GM11168 (cell line): ENCODE data around the gene NENF.

ENCODE experiments used
- in situ Hi-C: fragments of 300-500 bp; cut with MboI; formaldehyde crosslinking; loops from one replicate; pipeline ENCODE4 v1.12.0; 2022; ENCODE audit warnings: low sequenced_read_pairs; ENCODE audit not compliant: unreplicated experiment

Gene NENF

DNA sequence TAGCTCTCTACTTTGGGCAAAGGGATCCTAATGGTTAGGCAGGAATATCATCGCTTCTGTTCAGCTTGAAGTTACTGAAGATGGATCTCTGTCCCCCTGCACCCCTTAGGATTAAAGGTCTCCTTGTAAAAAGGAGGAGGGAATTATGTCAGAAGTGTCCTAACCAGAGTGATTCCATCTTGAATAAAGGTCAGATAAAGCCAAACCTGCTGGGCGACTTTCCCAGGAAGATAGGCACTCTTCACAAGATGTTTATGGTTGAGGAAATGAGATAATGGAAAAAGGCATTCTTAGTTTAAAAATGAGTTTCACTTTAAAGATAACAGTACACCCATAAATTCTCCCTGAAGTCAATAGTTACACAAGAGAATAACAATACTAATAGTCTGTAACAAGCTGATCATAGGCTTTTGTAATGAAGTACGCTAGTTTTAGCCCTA, 1.7 kb upstream of the NENF start:
- in situ Hi-C loops = no loop called here

- in situ Hi-C loops = no loop called here
Measured at GRCh38 chr1:212431644-212432043, 1.1 kb upstream of the NENF start.

DNA sequence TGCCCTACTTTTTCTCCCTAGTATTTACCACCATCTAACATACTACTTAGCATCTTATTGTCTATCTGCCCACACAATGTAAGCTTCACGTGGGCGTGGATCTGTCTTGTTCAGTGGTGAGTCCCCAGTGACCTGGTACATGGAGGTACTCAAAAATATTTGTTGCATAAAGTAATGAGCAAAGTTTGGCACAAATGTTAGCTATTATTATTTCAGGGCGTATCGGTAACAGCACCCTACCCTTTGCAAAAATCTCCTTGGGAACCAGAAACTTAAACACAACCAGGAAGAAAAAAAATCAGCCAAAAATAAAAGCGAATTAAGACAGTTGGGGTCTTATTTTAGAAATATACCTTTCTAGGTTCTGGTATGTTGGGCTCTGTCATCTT, 454 bp upstream of the NENF start:
- in situ Hi-C loops = no loop called here

GRCh38 chr1:212433577-212434462, 1.1 kb downstream of the NENF start:
- in situ Hi-C loops = no loop called here

GRCh38 chr1:212434992-212435391, 2.3 kb downstream of the NENF start:
- in situ Hi-C loops = no loop called here

DNA sequence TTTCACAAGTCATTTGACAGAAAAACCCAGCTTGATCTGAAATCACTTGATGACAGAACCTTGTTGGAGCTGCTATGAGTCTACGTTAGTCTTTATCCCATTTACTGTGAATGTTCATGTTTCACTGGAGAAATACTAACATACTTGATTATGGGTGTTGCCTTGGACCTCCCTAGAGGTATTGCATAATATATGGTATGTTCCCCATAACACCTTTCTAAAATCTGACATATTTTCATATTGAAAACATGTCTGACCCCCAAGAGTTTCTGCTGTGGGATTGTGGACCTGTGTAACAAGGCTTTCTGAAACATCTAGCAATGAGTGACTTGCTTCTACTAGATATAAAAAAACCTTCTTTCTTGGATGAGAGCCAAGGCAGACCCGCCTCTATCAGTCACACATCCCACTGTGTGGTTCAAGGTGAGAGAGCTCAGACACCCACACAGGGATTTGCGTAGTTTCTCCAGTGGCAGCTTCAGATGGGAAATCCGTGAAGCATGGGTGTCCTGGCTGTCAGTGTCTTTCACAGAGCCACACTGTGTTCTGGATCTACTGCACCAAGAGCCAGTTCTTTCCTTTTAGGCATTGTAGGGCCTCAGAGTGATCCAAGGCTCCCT, 4.6 kb downstream of the NENF start:
- in situ Hi-C loops = no loop called here

DNA sequence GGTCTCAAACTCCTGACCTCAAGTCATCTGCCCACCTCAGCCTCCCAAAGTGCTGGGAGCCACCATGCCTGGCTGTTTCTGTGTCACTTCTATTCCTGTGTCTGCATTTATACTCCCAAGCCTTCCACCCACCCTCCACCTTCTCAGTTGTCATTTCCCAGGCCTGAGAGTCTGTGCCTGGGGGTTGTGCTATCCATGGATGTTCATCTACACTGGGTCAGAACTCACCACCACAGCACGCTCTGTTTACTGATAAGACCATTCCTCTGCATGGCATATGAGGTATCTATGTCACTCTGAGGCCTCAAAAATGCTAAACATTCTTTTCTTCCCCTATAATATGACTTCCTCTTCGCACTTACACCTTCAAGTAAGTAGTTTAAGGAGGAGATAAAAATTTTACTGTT, 6.1 kb downstream of the NENF start:
- in situ Hi-C loops = no loop called here

GRCh38 chr1:212440419-212440818, 7.7 kb downstream of the NENF start:
- in situ Hi-C loops = no loop called here

DNA sequence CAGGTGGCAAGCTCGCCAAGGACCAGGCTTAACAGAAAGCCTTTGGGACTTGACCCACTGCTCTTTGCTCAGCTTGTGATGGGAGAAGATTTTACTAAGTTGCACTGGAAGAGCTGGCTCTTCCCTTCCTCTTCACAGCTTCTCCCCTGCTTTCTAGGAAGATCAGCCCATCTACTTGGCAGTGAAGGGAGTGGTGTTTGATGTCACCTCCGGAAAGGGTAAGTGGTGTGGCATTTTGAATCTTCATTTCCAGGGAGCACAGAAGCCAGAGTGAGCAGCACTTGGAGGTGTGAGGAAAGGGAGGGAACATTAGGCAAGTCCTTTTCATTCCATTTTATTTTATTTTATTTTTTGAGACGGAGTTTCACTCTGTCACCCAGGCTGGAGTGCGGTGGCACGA, 9.7 kb downstream of the NENF start:
- in situ Hi-C loops = no loop called here

DNA sequence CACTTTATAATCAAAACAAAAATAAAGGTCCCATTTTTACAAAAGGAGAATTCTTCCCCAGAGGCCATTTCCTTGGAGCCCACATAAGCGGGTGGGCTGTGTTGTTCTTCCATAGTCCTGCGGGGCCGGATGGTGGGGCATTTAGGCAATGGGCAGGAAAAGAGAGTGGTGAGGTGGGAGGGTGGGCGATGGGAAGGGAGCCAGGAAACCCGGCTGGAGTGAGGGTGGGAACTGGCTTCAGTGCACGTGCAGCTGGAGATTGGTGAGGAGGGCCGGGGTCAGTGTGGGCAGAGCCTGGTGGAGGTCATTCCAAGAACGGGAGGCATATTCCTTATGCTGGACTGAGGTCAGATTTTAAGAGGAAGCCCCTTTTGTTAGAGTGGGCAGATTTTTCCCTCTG, 13.6 kb downstream of the NENF start:
- in situ Hi-C loops = no loop called here

DNA sequence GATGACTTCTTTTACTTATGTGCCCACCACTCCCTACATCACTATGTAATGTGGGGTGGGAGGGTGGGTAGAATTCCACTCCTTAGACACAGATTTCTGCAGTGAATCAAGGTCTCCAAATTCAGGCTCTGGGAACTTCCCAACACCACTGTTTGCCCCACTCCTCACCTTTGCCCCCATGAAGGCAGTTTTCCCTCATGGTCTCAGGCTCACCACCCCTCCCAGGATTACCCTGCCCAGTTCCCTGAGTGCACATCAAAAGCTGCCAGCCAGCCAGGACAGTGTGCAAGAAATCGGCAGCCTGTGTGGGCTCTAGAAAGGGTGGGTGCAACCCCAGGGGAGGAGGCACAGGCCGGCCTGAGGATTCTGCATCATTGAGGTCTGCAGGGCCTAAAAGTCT, 14.8 kb downstream of the NENF start:
- in situ Hi-C loops = no loop called here

DNA sequence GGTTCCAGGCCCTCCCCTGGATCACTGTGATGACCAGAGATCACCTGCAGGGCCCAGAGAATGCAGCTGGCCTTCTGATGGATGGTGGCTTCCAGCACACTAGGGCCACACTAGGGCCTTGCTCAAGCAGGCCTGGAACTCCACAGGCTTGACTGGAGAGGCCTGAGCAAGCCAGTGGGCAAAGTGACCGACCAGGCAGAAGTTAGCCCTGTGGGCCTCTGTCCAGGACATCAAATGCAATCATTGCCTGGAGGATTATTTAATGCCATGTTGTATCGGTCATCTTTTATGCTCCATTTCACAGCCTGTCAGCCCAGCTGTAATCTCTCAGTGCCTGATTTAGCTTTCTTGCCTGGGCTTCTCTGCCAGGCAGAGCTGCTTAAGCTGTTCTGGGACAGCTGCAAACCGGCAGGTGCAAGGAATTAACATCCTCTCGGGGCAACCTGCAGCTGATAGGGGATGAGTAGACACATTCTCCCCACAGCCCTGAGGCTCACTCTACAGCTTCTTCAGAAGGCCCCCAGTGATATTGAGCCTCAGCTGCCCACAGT, 17.7 kb downstream of the NENF start:
- in situ Hi-C loops = loop anchor here (10.0 kb wide), 1 partner anchor 386 kb away; no protein-coding TSS in a partner anchor

DNA sequence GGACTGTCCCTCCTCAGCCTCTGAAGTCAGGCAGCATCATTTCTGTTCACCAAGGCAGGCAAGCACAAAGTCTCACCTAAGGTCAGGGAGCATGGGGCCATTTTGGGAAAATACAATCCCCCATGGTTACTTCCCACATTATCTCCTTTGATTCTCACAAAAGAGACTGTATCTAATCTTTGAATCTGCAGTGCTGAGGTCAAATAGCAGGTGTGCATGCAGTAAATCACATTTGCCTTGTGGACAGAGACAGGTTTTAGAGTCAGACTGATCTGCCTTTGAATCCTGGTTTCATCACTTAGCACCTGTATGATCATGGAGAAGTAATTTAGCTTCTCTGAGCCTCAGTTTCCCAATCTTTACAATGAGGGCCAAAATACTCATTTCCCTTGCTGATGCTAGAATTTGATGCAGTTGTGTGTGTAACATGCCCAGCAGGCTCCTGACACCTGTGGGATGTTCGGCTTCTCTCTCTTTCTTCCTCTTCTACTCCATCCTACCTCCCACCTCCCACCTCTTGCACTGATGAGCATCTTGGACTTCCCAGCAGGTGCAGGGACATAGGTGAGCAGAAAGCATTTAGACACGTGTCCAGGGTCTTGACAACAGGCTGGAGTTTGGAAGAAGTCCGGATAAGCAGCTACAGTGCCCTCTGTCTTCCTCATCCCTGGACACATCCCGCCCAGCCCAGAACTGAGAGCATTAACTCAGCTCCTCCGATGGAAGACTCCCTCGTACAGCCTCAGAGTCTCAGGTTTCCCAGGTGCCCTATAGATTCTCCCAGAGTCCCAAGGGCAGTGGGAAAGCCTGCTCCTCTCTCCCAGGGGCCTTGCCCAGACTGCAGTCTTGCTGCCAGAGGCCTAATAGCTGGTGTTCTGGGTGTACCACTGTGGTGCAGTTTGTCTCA, 18.9 kb downstream of the NENF start:
- in situ Hi-C loops = loop anchor here (10.0 kb wide), 1 partner anchor 387 kb away; no protein-coding TSS in a partner anchor

- in situ Hi-C loops = loop anchor here (10.0 kb wide), 1 partner anchor 388 kb away; no protein-coding TSS in a partner anchor
Measured at GRCh38 chr1:212452323-212453155, 19.8 kb downstream of the NENF start.

DNA sequence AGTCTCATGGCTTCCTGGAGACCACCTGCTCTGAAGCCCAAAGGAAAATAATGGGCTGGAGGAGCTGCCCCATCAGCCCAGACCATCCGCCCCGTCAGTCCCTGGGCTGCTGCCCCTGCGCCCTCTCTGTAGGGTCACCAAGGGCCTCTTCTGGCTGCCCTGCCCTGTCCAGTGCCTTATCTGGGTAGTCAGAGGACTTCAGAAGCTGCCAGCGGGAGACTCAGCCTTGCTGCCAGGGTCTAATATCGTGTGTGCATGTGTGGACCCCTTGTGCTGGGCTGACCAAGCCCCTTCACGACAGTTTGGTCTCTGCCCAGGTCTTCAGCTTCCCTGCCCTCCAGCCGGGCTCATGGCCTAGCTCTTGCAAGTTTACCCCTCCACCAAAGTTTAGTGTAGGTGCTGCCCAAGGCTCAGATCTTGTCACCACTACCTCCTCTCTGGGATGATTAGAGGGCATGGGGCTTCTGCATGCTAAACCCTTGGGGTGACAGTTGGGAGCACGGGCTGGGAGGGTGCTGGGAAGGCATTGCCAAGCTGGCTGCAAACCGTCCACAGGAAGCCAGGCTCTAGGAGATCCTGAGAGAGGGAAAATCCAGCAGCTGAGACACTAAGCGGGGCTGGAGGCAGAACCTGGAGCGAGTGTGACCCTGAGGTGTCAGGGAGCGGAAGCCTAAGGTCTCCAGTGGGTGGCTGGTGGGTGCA, 20.6 kb downstream of the NENF start:
- in situ Hi-C loops = loop anchor here (10.0 kb wide), 1 partner anchor 389 kb away; no protein-coding TSS in a partner anchor

- in situ Hi-C loops = loop anchor here (10.0 kb wide), 1 partner anchor 390 kb away; no protein-coding TSS in a partner anchor
Measured at GRCh38 chr1:212454741-212455140, 22.0 kb downstream of the NENF start.

DNA sequence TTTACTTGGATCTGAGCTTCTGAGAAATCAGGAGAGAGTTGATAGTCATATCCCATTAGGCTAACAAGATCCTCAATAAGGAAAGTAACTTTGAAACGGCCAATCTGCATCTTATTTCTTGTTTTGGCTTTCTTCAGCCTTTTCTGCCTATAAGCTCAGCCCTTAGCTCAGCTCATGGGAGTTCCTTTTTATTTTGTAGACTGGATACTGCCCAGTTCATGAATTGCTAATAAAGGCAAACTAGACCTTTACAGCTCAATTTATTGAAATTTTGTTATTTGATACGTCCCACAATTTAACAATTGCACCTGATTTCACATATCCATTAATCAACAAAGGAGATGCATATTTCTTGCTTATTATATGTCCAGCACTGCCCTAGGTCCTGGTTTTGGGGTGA, 22.7 kb downstream of the NENF start:
- in situ Hi-C loops = loop anchor here (10.0 kb wide), 1 partner anchor 391 kb away; no protein-coding TSS in a partner anchor

DNA sequence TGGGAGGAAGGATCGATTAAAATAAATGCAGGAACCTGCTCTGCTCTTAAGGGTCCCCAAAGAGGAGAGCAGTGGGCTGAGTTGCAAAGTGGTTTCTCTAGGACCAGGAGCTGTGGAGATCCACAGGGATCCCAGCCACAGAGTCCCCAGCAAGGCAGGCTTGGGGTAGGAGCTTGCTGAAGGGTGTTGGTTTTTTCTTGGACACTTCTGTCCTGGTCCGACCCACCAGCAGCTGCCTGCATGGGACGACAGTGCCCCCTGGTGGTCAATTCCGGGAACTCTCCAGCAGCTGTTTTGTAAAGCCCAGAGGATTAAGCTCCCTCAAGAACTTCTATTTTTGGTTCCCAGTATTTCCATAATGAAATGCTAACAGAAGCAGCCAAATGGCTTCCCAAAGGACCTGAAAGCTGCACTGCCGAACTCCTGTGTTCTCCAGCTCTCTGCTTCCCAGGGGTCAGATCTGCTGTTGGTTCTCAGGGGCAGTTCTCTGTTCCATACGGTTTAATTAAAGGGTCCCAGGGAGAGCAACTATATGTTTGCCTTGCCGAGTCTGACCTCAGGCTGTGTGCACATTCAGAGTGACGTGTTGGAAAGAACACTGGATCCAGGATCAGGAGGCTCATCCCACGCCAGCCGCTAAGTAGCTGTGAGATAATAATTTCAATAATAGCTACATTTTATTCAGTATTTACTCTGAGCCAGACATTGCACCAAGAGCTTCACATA, 23.2 kb downstream of the NENF start:
- in situ Hi-C loops = loop anchor here (10.0 kb wide), 1 partner anchor 391 kb away; no protein-coding TSS in a partner anchor
